Stimulated activated CD8-positive, alpha-beta memory T cell treated with anti-CD3 and anti-CD28 coated beads, Interleukin-15, amount 100 ng/mL, for 24 hours (primary cell): Measurements from ENCODE around the gene SMIM41.

Source experiments
- DNase-seq: peaks from one replicate; pipeline ENCODE4 v3.0.0-alpha.2; 2020; ENCODE audit warnings: low read depth

Gene SMIM41

DNA sequence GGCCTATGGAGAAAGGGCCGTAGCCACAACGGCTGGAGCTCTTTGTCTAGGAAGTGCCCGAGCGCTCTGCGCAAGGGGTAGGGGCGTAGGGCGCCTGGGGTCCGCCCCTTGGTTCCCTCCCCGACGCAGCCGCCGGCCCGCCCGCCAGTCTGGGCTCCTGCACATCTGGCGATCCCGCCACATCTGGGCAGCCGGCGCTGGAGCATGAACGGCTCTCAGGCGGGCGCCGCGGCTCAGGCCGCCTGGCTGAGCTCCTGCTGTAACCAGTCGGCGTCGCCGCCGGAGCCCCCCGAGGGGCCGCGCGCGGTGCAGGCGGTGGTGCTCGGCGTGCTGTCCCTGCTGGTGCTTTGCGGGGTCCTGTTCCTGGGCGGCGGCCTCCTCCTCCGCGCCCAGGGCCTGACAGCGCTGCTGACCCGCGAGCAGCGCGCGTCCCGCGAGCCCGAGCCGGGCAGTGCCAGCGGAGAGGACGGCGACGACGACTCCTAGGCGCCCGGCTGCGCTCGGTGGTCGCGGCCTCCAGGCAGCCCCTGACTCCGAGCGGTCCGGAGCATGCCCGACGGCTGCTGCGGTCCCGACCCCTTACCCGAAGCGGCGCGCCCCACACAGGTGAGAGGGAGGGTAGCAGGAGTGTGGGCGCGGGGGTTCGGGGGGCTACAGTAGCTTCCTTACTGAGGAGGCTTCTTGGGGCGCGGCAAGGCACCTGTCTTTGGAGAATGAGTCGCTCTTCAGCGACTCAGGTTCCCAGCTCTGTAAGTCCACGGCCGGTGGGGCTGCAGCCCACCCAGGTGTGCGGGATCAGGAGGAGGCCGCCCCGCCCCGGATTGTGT lies at the start of gene SMIM41:
TSS of gene SMIM41 (plus strand) at position 129 of the 827 bp plus-strand sequence. CDS start at position 205, 76 bp downstream.
- no peak for DNase-seq

DNA sequence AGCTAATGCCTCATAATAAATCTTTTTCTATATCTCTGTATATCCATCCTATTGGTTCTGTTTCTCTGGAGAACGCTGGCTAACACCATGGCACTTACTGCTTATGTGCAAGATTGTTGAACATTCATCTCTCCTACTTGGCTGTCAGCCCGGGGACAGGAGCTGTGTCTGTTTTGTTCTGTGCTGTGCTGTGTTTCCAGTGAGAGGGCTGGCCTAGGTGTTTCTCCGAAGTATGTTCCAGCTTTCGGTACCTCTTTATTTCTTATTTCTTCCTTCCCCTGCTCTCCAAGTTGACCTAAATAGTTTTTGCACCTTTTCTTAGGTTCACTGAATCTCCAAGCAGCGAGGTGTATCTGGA lies 47.1 kb upstream of the SMIM41 start:
- DNase-seq: no peak

DNA sequence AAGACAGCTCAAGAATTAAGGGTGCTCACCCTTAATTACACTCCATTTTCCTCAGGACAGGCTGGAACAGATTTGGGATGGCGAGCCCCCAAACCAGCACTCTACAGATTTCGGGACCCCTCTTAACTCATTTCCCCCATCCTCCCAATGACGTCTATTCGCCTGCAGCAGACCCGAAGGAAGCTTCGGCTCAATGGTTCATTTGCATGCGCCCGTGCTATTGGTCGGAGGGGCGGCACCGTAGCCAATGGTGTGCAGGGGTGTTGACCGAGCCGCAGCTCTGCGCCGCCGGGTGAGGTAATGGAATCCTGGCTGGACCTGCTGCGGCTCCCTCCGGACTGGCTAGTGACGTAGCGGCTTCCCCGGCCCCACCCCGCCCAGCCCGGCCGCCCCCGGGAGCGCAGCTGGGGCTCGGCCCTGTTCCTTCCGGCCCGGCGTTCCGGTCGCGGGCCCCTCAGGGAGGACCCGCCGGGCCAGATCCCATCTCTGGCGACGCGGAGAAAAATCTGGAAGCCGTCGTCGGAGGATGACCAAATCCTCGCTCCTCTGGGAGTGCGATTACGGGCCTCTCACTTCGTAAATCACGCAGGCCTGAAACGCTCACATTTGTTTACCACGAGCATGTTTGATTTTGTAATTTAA lies 46.6 kb upstream of the SMIM41 start:
- DNase-seq: peak; percentile 59

DNA sequence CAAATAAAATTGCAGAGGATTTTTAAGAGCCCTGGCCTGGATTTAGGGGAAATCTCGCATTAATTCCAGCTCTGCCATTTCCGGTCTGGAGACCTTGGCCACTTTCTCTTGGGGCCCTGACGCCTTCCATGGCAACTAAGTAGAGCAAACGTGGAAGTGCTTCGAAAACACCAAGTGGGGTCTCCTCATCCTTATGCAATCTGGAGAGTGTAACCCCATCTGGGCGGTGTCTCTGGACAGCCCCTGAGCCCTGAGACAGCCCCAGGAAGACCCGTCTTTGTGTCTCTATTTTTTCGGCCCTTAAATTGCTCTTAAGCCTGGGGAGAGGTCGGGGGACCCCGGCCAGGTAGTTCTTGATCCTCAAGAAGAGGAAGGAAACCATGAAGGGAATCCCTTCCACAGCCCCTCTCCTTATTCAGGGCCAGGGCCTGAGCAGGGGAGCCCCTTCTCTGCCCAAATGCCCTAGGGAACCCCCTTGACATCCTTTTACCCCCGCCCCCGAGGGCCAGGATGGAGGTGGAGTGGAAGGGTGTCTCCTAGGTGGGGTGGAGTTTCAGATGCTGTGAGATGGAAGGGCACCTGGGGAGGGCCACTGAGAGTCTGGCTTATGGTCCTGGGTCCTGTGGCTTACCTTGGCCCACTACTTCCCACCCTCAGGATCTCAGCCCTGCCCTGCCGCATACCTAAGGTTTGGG lies 45.9 kb upstream of the SMIM41 start:
- DNase-seq: no peak

DNA sequence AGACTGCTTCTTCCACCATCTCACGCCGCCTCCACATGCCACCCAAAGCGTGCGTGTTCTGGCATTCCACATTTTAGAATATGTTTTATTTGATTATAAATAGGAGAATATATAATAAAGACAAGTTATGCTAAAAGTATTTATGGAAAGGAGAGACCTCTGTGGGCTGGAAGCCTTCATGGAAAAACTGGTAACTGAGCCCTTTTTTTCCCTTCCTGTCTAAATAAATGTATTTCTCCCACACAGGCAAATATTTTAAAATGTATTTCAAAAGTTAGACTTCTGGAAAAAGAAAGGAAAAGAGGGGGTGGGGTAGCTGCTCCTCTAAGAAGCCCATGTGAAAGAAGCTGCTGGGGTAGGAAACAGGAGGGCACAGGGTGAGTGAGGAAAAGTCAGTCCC lies 44.3 kb upstream of the SMIM41 start:
- DNase-seq: no peak

DNA sequence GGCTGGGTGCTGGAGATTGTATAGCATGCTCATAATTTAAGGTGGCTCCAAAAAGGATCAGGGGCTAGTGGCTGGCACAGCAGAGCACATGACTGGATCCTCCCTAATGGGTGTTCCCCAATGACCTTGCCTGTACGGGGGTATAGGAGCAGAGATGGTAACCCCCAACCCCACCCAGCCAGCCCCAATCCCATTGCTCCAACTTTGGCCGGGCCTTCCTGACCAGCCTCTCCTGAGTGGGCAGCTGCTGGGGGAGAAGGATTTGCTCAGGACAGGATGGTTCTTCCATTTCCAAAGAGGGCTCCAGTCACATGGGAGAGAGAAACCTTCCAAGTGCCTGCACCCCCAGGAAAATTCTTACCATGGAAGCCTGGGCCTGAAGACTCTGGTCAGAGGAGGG lies 43.6 kb upstream of the SMIM41 start:
- no peak for DNase-seq

DNA sequence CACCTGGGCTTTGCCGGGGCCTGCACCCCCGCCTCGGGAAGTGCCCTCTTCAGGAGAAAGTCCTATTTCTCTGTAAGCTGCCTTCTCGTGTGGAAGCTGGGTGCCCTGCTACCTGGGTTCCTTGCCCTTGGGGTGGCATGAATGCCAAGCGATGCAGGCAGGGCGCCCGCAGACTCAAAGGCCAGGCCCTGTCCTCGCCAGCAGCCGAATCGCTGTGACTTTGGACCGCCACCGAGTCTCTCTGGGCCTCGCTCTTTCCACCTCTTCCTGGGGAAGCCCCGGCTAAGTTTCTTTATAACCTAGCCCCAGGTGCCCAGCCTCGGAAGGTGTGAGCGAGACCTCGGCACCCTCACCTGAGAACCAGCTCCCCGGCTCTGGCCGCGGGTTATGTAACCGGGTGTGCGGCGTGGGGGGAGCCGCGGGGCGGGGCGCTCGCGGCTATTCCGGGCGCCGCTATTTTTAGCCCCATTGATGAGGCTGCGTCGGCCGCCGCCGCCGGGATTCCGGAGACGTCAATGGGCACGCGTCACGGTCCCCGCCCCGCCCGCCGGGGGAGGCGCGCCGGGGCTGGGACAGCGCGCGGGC lies 42.8 kb upstream of the SMIM41 start:
- DNase-seq: peak; percentile 56

DNA sequence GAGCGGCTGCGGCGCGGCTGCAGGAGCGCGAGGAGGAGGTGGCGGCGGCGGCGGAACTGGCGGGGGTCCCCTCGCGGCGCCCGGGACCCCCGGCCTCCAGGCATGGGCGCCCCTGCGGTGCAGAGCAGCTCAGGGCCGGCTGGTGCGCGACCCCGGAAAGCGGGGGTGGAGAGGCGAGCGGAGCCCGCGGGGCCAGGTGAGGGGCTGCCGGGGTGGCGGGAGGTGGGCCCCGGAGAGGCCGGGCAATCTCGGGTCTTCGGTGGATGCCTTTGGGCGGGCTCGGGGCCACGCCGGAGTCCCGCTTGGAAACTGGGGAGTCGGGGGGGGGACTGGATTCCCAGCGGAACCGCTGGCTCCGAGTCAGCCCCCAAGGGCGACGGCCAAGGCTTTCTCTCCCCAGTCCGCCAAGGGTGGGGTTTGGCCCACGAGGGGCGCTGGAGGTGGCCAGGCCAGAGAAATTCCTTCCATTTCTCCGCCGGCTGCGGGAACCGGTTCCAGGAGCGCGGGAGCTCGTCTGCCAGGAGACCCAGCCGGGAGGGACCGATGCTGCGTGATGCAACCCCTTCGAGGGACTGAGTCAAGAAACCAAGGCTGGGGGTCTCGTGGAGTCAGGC lies 42.1 kb upstream of the SMIM41 start:
- no peak for DNase-seq

DNA sequence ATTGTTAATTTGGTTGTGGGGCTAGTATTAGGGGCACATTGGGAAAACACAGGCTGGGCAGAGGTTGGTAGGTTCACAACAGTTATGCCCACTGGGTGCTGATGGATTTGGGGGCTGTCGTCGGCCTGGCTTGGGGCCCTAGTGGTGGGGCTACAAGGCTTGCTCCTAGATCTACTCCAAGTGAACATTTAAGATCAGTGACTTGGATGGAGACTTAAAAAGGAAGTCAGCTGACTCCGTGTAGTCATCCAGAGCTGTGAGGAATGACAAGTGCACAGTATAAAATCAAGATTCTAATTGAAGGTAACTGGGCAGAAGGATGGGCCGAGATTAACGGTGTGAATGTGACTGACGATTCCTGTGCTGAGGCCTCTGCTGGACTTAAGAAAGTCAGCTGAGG lies 41.1 kb upstream of the SMIM41 start:
- DNase-seq: no peak

DNA sequence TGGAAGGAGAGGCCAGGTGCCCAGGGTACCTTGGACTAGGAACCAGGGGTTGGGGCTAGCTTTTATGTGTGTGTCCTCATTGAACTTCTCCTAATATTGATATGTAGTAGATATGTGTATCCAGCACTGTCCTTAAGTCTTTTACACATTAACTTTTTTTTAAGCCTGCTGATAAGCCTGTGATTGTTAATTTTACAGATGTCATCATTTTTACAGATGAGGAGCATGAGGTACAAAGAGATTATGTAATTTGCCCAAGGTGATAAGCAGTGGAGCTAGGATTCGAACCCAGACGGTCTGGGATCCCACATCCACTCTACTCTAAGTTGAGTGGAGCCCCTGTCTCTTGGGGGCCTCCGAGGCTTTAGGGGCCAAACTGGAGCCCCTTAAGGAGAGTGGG lies 38.5 kb upstream of the SMIM41 start:
- DNase-seq: no peak

DNA sequence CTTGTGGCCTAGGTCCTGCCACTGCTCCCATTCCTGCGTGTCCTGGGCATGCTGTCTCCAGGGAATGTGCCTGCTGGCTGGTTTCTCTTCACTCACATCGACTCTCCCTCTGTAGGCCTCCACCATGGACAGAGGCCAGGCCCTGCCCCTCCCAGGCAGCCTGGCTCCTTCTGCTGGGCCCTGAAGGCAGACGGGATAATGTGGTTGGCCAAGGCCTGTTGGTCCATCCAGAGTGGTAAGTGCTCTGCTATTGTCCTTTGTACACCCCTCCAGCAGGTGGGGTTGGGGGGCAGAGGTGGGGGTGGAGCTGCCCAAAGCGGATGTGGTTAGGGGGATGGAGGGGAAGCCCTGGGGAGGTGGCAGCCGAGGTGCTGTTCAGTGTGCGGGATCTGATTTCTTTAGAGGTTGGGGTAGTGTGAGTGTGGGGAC lies 37.8 kb upstream of the SMIM41 start:
- DNase-seq: no peak

DNA sequence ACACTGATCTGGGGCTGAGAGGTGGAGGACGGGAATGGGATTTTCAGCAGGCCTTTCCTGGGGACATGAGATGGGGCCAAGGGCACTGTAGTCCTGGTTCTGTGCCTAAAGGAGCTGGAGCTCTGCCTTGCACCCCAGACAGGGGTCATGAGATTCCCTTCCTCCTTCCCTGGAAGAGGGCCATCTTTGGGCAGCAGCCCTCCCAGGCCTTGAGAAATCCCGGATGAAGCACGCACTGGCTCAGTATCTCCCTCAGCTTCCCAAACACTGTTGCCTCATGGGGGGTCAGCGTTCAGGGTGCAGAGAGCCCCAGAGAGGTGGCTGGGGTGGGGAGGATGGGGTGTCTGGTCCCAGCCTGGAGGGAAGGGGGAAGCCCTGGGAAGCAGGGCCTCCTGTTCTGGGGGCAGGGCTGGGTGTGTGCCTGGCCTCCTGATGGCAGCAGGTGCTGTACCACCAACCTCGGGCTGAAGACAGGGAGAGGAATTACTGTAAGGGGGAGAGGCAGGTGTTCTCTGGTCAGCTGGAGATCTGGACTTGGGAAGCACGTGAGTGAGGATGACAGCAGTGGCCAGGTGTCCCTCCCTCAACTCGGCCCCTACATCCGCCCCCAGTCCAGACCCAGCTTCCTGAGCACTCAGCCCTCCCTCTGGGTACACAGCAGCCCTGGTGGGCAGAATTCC lies 36.7 kb upstream of the SMIM41 start:
- DNase-seq: no peak

DNA sequence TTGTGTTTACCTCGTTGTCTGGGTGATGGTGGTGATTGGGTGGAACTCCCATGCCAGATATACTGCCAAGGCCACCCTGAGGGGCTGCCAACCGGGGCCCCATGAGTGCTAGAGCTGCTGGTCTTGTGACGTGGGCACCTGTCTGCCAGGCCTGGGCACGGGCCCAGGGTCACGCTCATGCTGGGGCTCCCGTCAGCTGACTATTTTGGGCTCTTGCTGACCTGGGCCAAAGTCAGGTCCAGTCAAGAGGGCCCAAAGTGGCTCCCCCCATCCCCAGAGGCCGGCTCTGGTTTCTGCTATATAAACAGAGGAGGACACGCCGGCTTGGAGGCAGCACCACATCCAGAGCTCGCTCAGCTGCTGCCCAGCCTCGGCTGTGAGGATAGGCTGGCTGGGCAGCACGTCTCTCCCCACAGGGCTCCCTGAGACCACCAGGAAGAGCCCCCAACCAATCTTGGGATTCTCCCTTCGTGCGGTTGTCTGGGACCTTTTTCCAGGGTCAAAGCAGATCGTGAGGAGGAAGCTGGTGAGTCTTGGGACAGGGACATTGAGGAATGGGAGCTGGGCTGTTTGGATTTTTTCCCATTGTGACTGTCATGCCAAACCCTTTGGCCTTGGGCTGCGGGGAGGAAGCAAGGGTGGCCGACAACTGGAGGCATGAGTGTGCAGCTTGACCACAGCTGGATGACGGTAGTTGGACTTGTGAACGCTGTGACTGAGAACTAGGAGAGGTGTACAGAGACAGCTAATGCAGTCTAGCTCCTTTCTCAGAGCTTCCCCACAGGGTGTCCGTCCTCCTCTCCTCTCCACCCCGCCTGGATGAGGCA lies 35.9 kb upstream of the SMIM41 start:
- DNase-seq: no peak

DNA sequence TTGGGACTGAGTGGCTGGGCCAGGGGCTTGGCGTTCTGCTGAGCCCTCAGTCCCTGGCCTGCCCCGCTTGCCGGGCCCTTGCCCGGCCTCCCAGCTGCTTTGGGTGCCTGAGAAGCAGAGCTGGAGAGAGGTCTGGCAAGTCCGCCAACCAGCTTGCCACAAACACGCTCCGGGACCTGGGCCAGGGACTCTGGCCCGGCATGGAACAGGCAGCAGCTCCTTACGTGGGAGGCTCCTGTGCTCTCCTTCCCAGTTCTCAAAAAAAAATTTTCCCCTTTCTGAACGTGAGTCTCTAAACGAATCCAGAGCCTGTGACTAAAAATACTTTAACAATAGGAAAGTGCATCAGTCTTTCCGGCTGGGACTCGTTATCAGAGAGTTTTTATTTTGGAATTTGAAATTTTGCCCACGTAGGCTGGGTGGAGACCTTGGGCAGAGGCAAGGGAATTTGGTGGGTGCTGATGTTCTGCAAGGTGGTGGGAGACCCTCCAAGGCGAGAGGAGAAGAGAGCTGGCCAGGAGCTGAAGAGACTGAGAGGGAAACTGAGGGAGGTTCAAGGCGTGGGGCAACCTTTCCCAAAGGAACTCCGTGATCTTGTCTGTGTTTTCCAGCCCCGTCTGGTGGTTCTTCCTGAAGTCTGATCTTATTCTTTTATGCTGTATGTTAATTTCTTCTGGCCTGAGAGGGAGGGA lies 35.1 kb upstream of the SMIM41 start:
- no peak for DNase-seq

DNA sequence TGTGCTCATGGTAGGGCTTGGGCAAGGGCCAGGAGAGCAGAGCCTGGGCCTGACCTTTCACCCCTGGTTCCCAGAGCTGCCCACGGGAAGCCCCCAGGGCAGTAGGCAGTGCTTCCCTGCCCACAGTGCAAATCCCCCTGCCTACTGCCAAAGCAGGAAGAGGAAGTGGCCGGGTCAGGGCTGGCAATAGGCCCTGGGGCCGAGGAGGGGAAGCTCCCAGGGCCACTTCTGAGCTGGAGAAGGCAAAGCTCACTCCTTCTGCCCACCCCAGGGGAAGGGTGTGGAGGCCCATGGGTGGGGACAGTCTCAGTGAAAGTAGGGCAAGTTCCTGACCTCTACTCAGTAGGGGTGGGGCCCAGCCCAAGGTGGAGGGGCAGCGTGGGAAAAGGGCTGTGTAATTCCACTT lies 33.7 kb upstream of the SMIM41 start:
- no peak for DNase-seq

DNA sequence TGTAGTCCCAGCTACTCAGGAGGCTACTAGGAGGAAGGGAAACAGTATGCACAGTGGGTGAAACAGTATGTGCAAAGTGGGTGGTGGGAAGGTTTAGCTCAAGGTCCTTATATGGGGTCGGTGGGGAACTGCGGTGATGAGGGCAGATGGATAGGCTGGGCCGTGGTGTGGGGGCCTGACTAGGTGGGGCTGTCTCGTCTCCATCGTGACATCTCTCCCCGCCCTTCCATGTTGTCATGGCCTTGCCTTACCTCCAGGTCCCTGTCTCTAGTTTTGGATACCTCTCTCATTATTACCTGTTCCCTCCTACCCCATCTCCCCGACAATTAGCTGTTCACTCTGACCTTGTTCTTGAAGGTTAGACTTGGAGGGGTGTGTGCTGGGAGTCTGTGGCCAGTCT lies 32.6 kb upstream of the SMIM41 start:
- no peak for DNase-seq

DNA sequence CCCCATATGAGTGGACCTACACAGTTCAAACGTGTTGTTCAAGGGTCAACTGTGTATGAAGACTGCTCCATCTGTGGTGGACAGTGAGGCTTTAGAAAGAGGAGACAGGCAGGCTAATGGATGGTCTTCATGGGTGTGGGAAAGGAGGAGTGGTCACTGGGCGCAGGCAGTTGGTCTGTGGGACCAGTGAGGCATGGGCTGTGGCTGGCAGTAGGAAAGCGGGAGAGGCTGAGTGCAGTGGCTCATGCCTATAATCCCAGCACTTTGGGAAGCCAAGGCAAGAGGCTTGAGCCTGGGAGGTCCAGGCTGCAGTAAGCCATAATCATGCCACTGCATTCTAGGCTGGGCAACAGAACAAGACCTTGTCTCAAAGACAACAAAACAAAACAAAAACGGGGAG lies 30.2 kb upstream of the SMIM41 start:
- no peak for DNase-seq

DNA sequence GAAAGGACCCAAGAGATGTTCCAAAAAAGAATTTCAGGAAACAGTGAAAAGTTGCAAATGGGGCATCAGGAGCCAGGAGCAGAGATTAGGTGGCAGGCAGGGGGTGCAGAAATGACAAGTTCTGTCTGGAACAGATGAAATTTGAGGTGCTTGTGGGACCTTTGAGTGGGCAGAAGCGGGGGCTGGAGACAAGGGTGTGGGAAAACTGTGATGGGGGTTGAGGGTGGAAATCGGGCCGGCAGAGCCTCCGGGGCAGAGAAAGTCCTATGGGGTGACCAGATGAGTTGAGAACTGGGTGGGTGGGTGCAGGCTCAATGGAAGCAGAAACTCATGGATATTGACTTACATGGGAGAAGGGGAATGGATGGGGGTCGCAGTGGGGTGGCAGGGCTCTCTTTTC lies 29.8 kb upstream of the SMIM41 start:
- DNase-seq: no peak

DNA sequence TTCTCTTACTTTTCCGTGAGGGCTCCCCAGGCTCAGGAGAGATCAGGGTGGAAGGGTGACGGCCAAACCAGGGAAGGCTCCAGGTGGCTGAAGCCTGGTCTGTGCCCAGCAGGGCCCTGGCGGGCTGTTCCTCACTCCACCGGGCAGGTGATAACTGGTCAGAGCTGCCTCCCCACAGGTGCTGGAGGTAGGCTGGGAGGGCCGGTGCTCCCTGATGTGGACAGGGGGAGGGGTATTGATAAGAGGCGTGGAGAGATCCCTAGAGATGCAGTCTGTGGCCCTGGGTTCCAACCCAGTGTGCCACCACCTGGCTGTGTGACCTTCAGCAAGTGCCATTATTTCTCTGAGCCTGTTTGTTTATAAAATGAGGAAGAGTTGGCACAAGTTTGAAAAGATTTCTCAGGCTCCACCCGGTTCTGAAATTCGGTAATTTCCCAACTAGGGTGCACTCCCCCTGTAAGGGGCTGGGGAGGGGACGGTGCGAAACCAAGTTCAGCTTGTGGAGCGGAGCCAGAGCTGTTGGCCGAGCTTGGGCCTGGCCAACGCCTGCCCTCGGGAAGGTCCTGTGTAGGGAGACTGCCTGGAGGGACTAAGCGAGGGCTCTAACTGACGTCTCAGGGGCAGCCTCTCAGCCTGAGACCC lies 29.3 kb upstream of the SMIM41 start:
- DNase-seq: no peak
